T-helper 2 cell (primary cell): ENCODE data around the gene CAPN13.

Experiments
- DNase-seq, 5 experiments: peaks; one replicate each; pipeline versions ENCODE4 v3.0.0 to v3.0.0-alpha.2; 2012 to 2022
- total RNA-seq, 2 donors: gene quantifications; one replicate each; lab custom pipeline; 2026; lab: John Stamatoyannopoulos, UW

The CAPN13 gene, protein sequence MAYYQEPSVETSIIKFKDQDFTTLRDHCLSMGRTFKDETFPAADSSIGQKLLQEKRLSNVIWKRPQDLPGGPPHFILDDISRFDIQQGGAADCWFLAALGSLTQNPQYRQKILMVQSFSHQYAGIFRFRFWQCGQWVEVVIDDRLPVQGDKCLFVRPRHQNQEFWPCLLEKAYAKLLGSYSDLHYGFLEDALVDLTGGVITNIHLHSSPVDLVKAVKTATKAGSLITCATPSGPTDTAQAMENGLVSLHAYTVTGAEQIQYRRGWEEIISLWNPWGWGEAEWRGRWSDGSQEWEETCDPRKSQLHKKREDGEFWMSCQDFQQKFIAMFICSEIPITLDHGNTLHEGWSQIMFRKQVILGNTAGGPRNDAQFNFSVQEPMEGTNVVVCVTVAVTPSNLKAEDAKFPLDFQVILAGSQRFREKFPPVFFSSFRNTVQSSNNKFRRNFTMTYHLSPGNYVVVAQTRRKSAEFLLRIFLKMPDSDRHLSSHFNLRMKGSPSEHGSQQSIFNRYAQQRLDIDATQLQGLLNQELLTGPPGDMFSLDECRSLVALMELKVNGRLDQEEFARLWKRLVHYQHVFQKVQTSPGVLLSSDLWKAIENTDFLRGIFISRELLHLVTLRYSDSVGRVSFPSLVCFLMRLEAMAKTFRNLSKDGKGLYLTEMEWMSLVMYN
- 0 reads per million in 2 donors for total RNA-seq

DNA sequence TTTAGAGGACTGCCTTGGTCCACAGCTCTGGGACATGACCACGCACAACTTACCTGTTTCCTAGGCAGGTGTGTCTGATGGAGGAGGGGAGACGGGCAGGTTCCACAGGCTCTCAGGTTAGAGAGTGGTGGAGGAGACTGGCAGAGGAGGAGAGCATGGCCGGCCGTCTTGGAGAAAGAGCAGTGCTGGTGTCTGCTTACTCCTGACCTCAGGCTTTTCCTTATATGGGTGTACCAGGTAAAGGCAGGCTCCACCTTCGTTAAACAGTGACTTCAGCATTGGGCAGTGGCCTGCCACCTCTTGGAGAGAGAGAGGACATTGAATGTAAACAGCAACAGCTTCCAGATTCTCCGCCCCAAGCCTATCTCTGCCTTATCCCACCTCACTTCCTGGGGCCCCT lies at the start of gene CAPN13:
Gene CAPN13 (minus strand): TSS at position 198 of the 400 bp plus-strand sequence. CDS start 20,121 bp downstream, outside the sequence.
- DNase-seq: no peak

DNA sequence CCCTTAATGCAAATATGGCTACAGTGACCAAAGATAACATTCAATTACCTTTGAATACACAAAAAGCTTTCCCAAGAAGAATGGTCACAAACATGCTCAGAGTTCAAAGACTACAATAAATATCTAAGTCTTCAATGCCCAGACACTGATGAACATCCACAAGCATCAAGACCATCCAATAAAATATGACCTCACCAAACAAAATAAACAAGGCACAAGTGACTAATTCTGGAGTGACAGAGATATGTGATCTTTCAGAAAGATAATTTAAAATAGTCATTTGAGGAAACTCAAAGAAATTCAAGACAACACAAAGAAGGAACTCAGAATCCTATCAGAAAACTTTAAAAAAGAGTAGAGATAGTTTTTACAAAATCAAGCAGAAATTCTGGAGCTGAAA lies 40.6 kb upstream of the CAPN13 start:
- DNase-seq: no peak

DNA sequence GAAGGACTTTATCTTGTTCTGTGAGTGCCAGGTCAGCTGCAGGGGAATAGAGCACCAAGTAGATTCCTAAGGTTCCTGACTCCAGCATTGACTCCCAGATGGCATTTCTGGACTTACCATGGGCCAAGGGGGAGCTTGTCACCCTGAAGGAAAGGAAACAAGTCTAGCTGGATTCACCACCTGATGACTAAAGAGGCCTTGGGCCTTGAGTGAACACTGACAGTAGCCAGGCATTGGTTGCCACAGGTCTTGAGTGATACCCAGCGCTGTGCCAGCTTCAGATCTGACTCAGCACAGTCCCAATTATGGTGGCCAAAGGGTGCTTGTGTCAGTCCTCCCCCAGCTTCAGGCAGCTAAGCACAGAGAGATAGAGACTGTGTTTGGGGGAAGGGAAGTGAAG lies 40.1 kb upstream of the CAPN13 start:
- no peak for DNase-seq

DNA sequence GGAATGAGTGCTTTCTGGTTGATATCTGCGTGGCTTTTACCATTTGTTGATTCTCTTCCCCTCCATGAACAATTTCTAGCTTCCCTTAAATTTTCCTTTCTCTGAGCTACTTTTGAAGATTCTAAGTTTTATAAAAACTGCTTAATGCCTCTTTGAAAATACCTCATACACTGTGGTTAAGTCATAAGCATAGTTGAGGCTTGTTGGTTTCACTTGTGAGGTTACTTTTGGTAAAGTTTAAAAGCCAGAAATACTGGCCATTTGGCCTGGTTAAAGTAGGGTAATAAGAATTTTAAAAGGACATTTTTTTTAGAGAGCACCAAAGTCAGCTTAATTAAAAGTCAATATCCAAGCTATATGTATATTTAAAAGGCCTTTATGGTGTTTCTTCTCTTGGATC lies 21.3 kb upstream of the CAPN13 start:
- no peak for DNase-seq

DNA sequence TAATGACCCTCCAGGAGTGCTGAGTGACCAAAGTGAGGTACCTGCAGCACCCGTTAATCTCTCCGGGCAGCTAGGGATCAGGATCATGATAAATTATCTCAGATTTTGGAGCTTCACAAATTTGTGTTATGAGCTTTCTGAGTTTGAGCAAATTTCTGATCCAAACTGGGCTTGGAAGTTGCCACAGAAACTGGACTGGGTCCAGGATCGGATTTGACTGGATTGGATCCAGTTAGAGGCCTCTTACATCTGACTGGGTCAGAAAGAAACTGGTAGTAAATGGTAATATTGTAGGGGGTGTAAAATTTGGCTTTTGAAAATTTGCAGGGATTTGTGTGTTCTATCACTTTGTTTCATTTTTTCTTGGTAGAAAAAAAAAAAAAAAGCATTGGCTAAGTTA lies 19.7 kb upstream of the CAPN13 start:
- DNase-seq: no peak

DNA sequence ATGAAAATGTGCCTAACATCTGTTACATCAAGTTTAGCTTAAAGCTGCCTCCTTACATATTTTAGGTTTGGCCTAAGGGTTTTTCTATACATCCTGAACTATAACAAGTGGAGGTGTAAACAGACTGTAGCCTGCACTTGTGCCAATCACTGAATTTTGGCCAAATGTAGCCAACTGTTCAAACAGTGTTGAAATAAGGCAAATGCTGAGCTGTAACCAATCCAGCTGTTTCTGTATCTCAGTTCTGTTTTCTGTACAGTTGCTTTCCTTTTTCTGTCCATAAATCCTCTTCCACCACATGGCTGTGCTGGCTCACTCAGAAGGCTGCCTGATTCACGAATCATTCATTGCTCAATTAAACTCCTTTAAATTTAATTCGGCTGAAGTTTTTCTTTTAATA lies 19.2 kb upstream of the CAPN13 start:
- DNase-seq: no peak

DNA sequence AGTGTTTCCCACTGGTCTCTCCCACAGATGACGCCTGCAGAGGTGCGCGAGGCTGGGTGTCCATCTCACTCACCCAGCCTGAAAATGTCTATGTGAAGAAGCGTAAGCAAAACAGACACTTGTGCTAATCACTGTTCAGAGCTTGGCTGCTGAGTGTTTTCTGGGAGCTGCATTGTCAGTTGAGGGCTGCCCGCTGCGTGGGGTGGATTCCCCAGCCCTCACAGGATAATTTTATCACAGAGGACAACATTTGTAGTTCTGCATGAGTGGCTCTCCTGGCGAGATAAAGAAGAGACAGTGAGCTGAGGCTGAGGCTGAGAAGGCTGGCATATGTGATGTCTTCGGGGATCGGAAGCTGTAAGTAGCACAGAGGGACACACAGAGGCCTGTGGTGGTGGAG lies 16.2 kb upstream of the CAPN13 start:
- no peak for DNase-seq

DNA sequence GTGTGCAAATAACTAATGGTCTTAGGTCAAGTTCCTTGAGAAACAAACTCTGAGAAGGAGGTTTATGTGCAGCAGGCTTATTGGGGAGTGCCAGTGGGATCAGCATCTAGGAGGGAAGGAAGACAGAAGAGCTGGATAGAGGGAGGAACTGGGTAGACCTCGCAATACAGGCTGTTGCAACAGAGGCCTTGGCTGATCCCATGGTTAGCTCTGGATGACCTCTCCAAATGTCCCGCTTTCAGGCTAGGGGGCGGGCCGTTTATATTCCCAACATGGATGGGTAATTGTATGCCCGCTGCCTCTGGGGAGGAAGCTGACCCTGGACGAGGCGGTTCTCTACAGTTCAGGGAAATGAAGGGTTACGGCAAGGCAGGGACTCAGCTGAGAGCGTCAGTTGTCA lies 14.7 kb upstream of the CAPN13 start:
- DNase-seq: no peak

DNA sequence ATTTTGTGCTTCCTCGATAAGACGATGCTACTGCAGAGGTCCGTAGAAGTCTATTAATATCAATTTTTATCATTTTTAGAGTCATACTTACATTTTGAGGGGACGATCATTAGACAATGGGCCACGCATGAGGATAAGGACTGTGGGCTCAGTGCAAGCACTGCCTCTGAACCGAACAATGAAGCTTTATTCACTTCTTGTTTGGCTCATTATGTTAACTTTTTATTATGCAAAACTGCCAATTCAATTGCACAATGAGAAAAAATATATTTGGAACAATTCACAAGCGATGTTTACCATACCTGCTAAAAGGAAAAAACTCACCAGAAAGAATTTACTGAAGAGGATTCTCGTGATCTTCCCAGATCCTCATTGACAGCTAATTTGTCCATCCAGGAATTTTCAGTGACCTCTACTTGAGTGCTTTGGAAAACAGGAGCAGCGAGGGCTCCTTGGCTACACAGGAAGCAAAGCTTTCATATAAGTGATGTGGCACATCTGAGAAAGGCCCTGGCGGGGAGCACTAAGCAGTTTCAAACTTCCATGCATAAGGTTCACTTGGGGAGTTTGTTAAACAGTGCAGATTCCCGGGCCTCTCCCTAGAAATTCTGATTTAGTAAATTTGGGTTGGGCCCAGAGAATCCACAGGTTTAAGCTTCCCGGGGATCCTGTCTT lies 13.3 kb upstream of the CAPN13 start:
- DNase-seq: no peak

DNA sequence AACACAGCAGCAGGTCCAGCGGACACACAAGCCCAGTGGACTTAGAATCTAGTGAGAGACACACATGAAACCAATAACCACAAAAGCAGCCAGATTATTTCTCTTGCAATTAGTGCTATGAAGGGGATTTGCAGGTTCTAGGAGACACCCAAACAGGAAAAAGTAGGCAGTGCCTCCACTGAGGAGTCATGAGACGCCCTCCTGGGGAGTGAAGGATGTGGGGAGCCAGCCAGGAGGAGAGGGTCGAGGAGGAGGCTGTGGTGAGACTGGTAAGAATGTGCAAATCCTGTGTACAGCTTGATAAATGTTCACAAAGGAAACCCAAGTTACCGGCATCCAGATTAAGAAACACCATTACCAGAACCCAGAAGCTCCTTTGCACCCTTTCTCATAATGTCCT lies 2.7 kb upstream of the CAPN13 start:
- no peak for DNase-seq

DNA sequence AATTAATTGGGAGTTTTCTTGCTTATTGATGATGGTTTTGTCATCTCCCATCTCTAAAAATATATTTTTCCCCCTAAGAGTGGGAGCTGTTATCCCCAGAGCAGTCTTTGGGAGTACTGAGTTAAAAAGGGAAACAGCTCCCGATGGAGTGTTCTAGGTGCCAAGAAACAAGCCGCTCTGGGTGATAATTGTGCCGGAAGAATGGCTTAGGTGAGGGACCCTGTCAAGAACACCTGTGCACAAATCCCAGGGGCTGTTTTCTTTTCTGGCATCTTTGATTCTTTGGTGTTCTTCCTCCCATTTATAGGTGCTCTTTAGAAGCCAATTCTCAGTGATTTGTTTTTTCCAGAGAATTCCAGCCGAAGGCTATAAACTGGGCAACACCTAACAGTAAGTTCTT lies 1.4 kb upstream of the CAPN13 start:
- no peak for DNase-seq

DNA sequence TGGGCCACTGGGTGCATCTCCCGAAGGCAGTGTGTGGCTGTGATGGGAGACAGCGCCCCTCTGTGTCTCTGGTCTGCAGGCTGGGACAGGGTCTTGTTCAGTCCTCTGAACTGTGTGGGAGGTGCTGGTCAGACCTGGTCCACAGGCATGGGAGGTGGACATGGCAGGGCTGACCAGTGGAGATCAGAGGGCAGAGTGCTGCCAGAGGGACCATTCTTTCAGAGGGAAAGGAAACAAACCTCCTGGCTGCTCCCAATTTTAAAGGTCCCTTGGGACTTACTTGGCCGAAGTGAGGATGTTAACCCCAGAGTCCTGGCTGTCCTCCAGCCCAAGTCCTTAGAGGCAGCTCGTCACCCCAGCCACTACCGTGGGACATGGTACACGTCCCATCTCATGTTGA lies 4.0 kb downstream of the CAPN13 start:
- no peak for DNase-seq

DNA sequence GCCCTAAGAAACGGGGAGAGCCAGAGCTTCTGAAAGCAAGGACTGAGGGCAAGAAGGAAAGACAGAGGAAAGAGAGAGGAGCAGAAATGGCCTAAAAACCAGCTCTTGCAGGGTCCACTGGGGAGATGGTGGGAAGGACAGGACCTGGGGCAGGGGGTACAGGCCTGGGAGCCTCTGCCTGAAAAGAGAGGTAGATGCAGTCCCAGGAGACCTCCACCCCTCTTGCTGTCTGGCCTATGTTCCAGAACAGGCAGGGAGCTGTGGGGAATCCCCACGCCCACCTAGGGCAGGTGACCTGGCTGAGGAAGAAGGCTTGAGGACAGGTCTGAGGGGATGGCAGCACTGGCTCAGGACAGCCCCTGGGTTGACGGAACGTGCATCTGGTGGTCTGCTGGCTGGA lies 4.6 kb downstream of the CAPN13 start:
- DNase-seq: no peak

DNA sequence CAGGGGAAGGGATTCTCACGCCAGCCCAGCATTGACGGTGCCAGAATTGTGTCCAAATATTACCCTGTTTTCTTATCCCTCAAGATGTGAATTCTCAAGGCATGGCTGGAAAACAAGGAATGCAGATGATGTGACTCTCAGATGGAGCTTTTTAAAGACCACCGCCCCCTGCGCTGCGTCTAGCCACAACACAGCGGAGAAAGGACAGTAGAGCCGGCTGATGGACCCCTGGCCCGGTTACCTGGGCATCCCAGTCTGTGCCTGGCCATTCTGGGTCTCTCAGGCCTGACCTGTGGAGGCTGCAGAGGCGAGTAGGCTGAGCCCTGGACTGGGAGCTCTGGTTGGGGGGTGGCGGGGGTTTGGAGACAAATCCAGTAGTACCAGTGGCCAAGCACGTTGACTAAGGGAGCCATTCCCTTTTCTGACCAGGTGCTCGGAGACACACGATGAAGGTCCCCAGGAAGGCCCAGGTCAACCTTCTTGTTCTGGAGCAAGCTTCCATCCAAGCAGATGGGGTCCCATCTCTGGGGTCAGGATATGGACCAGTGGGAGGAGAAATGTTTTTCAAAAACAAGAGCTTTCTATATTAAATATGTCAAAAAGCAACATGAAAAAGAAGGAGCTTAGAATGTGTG lies 5.3 kb downstream of the CAPN13 start:
- DNase-seq: no peak

DNA sequence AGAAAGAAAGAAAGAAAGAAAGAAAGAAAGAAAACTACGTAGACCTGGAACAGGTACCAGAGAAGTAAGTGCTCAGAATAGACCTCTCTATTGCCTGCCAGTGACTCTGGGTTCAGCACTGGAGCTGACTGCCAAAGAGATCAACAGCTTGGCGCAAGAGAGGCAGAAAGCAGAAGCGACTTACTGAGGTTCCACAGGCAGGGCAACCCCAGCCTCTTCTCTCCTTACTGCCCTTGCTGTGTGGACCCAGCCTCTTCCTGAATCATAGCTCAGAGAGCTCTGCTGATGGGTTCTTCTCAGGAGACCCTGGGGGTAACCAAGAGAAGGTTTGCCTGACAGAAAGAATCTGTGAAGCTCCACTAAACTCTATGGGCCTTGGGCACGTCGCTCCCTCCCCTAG lies 7.1 kb downstream of the CAPN13 start:
- no peak for DNase-seq

DNA sequence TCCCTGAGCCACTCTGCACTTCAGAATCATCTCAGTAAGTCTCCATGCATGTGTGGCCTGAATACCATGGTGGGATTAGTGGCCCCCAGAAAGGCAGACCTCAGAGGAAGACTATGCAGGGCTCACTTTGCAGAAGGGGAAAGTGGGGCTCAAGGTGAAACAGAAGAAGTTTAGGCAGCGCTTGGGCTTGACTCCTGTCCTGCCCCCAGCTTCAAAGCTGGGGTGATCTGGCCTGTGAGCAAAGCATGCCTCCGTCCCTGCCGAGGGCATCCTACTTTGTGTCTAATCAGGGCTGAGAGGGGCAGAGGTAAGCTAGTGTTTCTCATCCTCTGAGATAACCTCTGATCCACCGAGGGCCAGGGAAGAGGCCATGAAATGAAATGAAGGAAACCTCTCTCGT lies 7.9 kb downstream of the CAPN13 start:
- DNase-seq: no peak

DNA sequence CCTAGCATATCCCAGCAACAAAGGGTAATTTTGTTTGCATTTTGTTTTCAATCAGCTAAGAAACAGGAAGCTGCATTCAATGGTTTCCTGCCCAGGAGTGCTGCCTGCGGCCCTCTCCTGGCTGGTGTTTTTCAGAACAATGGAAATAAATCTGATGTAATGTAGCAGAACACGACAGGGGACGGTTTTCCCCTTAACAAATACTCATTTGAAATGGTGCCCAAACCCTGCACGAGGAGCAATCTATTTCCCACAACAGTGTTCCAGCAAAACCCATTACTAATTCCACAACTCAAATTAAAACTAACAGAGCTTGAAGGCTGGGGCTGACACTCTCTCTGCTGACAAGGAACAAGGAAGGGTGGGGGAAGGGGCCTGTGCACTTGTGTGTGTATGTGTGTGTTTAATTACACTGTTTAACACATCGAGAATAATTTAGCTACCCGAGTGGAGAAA lies 8.7 kb downstream of the CAPN13 start:
- no peak for DNase-seq

DNA sequence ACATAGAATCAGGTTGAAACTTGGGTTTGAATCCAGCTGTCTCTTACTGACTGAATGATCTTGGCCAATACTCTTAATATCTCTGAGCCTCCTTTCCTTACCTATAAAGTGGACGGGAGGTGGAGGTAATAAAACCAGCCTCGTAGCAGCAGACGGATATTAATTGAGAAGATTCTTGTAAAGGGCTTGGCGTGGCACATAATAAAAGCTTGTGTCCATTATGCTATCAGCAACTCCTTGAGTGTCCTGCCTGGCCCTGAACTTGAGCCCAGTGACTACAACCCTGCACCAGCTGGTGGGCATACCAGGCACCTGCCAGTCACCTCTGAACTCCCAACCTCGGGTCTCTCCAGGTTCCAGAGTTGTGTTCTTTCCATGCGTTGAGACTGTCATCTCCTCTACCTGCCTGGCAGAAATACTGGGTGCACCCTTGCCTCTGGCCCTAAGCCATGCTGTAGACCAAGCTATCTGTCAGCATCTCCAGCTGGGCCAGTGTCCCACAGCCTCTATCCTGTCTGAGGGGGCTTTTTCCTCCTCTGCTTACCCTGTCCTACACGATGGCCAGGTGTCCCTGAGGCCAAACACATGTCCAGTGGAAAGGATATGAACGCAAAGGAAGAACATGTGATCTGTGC lies 9.7 kb downstream of the CAPN13 start:
- no peak for DNase-seq

DNA sequence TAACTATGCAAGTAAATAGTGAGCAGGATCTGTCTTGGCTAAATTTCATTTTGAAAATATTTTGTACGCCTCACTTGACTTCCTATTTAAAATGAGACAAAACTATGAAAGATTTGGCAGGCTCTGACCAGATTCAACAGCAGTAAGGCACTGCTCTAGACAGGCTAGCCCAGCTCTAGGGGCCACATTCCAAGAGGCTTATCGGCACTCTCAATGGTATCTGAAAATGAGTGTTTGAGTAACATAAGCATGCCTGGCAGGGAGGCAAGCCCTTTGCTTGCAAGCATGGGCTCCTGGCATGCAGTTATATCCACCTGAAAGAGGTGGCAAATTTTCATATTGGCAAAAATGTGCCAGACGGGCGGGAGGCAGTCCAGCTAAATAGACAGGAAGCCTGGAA lies 10.5 kb downstream of the CAPN13 start:
- DNase-seq: no peak

DNA sequence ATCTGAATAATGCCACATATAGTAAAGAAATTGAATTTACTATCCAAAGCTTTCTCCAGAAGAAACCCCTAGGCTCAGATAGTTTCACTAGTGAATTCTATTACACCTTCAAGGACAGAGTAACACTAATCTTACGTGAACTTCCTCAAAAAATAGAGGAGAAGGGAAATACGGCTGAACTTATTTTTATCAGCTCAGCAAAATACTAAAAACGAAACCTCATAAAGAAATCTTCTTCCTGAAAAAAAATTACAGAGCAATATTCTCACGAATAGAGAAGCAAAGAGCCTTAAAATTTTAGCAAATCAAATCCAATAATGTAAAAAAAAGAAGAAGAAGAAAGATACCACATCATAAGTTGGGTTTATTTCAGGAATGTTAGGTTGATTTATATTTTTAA lies 14.7 kb downstream of the CAPN13 start:
- DNase-seq: no peak

DNA sequence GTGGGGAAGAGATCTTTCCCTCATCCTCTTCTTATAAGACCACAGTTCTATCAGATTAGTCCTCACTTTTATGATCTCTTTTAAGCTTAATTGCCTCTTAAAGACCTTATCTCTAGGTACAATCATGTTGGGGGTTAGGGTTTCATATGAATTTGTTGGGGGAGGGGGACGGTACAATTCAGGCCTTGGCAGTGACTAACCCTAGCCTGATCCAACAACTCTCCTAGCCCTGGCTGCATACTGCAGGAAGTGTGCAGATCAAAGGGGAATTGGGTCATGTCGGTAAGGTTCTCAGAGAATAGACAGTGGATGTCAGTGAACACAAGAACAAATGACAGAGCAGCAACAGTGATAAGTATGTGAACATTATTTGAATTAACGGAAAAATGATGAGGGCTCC lies 16.4 kb downstream of the CAPN13 start:
- DNase-seq: no peak

DNA sequence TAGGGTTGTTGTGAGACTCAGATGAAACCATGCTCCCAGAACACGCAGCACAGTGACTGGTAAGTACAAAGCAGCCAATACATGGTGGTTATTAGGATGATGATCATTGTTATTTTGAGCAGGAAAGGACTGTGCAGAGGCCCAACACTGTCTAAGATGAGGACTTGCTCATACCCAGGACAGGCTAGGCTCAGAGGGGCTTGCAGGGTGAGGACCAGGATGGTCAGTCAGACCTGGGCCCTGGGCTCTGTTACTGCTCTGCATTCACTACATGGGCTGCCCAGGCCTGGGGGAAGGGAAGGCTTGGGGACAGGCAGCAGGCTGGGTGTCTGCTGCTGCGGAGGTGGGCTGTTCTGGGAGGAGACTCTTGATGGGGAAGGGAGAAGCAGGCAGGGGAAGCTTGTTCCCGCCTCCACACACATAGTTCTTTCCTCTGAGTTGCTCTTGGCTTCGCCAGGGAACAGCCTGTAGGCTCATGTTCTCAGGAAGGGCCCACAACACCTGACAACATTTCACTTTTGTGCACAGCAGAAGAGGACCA lies 17.5 kb downstream of the CAPN13 start:
- DNase-seq: no peak
